A673 (cell line): Measurements from ENCODE around the gene SAMD3.

ENCODE experiments used
- EZH2 ChIP-seq: fragments of 200-600 bp; sonication (generic); IDR thresholded peaks from 2 replicates; pipeline ENCODE4 v1.6.1; 2017; ENCODE audit warnings: borderline replicate concordance, low read depth, mild to moderate bottlenecking, mixed read lengths, antibody characterized with exemption, low read length; ENCODE audit not compliant: poor library complexity, severe bottlenecking
- TF ChIP-seq, protein P1 (sequence below): fragments of 300-800, 200-600 bp; sonication (generic); conservative IDR thresholded peaks from 2 replicates; pipeline ENCODE4 v1.5.1; 2017; ENCODE audit warnings: low read depth, mild to moderate bottlenecking, antibody characterized with exemption, low read length, moderate library complexity, mixed read lengths

GRCh38 chr6:130140084-130140483, 82.7 kb downstream of the SAMD3 start:
- TF ChIP-seq EZH2 = no peak
- TF ChIP-seq, protein P1, sequence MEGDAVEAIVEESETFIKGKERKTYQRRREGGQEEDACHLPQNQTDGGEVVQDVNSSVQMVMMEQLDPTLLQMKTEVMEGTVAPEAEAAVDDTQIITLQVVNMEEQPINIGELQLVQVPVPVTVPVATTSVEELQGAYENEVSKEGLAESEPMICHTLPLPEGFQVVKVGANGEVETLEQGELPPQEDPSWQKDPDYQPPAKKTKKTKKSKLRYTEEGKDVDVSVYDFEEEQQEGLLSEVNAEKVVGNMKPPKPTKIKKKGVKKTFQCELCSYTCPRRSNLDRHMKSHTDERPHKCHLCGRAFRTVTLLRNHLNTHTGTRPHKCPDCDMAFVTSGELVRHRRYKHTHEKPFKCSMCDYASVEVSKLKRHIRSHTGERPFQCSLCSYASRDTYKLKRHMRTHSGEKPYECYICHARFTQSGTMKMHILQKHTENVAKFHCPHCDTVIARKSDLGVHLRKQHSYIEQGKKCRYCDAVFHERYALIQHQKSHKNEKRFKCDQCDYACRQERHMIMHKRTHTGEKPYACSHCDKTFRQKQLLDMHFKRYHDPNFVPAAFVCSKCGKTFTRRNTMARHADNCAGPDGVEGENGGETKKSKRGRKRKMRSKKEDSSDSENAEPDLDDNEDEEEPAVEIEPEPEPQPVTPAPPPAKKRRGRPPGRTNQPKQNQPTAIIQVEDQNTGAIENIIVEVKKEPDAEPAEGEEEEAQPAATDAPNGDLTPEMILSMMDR = no peak
